GM10847 (cell line): ENCODE data around the gene CDH23.

Experiments
- POLR2A ChIP-seq: IDR thresholded peaks from 2 replicates; pipeline ENCODE4 v1.6.1; 2011; ENCODE audit not compliant: insufficient read length; ENCODE audit errors: extremely low read depth

The CDH23 gene

GRCh38 chr10:71685554-71686232 lies 289.0 kb downstream of the CDH23 start:
- no peak for TF ChIP-seq POLR2A

- no peak for TF ChIP-seq POLR2A
Observed at GRCh38 chr10:71687077-71687476, 290.4 kb downstream of the CDH23 start.

DNA sequence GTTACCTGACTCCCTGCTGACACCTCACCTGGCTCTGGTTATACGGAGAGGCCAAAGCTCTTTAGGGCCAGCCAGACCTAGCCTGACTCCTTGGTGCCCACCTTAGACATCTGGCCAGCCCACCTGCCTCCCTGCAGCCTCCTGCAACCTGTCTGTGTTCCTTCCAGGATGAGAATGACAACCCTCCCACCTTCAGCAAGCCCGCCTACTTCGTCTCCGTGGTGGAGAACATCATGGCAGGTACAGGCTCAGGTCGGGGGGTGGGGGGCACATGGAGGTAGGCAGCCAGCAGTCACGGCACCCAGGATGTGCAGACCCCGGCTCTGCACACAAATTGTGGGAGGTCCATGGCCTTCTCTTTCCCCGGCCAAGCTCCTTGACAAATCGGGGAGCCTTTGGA lies 290.8 kb downstream of the CDH23 start:
- no peak for TF ChIP-seq POLR2A

- TF ChIP-seq POLR2A = no peak
Observed at GRCh38 chr10:71688256-71688655, 291.5 kb downstream of the CDH23 start.

- no peak for TF ChIP-seq POLR2A
Observed at GRCh38 chr10:71690094-71690720, 293.5 kb downstream of the CDH23 start.

GRCh38 chr10:71691405-71691804 lies 294.7 kb downstream of the CDH23 start:
- TF ChIP-seq POLR2A = no peak

GRCh38 chr10:71692598-71693306 lies 296.0 kb downstream of the CDH23 start:
- TF ChIP-seq POLR2A = no peak

DNA sequence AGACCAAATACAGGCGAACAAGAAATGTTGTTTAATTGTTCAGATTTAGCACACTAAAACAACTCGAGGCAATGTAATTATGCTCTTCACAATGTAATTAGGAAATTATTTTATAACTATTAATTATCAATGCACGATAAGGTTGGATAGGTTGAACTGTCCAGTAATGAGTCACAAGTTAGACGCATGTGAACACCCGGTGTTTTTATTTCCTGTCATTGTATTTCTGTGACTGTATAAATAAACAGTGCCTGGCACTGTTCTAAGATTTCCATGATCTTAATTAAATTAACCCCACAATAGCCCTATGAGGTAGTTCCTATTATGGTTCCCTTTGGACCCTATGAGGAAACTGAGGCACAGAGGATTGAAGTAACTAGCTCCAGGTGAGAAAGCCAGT lies 296.7 kb downstream of the CDH23 start:
- no peak for TF ChIP-seq POLR2A

- TF ChIP-seq POLR2A = no peak
Observed at GRCh38 chr10:71694039-71694501, 297.4 kb downstream of the CDH23 start.

GRCh38 chr10:71694567-71694968 lies 297.8 kb downstream of the CDH23 start:
- TF ChIP-seq POLR2A = no peak

DNA sequence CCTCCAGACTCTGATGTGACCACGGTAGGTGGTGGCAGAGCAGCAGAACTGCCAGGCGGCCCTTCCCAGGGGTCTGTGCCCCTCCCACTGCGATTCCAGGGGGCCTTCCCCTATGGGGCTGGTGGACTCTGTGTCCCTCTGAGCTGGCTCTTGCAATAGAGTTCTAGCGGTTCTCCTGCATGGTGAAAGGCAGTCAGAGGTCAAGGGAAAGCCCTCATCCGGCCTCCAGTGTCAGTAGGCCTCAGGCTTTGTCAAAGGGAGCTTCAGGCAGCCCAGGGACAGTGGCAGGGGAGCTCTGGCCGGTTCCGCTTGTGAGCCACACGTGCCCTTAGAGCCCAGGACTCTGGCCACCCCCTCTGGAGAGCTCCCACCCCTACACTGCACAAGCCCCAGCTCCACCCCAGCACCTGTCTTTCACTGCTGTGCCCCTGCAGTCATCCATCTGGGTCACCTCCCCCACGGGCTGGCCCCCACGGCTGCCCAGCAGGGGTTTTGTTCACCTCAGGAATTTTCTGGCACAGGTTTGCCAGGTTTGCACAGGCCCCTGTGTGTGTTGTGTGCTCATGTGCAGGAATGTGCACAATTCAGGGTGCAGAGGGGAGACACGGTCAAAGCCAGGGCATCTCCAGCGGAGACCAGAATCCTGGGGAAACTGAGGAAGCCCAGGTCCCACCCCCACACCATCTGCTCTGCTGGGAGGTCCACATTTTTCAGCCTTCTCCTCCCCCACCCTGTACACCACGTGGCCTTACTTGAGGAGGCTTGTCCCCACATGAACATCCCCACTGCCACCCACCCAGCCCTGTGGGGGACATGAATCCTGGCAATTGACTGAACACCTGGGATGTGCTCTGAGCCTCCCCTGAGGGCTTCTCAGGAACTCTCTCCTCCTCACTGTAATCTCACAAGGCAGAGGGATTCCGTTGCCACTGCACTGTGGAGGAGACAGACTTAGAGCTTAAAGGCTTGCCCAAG lies 299.1 kb downstream of the CDH23 start:
- no peak for TF ChIP-seq POLR2A

DNA sequence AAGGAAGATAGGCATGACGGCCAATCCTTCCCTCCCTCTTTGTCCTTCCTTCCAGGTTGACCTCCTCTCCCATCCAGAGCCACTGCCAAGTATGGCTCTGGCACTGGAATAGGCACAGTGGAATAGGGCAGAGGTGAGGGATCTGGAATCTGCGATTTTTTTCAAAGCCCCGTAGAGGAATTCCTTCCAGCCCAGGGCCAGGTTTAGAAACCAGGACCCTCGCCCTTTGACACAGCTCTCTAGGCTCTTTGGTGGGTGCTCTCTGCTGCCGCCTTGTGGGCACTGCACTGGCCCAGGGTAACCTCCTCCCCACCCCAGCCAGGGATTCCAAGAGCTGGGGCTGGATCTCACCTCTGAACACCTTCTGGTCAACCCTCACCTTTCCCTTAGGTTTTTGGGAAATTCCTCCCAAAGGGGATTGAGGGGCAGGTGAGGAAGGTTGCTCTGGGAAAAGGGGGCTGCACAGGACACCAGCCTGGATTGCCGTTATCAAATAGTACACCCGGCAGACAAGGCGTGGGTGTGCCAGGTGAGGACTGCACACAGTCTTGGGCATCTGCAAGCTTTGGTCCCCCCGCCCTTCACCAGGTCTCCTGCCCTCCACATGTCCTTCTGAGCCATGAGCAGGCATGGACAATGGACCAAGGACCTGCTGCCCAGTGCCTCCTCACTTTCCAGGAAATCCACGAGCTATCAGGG lies 300.1 kb downstream of the CDH23 start:
- no peak for TF ChIP-seq POLR2A

DNA sequence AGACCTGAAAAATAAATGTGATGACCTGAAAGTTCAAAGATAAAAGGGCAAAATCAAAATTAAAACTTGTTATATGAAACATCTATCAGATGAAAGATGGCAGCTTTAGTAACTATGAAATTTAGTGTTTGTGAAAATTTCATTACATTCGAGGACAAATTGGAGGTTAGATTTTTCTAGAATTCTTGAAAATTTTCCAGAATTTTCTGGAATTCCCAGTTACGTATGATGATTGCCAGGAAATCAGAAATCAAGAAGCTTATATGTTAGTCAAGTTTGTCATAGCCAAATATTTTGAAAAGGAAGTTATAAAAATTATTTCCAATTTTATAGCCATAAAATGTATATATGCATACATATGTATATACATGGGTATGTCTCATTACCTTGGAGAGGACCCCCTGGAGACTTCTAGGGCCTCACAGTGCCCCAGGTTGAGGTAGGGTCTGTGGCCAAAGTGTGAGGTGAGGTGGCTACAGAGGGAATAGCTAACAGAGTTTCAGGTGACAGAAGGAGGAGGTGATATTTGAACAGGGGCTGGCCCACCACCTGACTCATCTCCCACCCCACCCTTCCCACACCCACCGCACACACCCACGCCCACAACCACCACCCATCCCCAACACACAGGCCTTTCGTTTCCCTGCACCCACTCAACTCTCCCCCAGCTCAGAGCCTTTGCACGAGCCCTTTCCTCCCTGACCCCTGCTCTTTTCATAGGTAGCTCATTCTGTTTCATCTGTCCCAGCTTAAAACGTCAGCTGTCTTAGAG lies 301.4 kb downstream of the CDH23 start:
- TF ChIP-seq POLR2A = no peak

DNA sequence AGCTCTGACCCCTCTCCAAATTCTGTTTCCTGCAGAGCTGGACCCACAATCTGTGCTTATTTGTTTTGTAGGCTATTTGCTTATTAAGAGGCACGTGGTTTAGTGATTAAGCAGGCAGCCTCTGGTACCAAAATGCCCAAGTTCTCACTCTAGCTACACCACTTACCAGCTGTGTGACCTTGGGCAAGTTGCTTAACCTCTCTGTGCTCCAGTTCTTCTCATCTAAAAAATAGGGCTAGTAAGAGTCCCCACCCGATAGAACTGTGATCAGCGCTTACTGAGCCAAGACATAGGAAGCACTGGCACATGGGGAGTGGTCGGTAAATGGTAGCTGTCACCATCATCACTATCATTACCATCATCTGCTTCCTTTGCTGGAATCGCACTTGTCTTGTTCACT lies 302.0 kb downstream of the CDH23 start:
- no peak for TF ChIP-seq POLR2A
